H9 (cell line): ENCODE results near the gene CILP2. TPM values are rescaled to one million over a fixed set of nuclear protein-coding genes. Genes with fewer than 3 reads are reported as not detected.

Source experiments
- DNase-seq: peaks from one replicate; pipeline ENCODE4 v3.0.0-alpha.2; 2017
- H2AFZ ChIP-seq: one replicate; pipeline ENCODE4 v1.6.1; 2013; ENCODE audit warnings: mild to moderate bottlenecking, low read length, control low read depth, moderate library complexity
- H2AK5ac ChIP-seq: 2 replicates; pipeline ENCODE4 v1.6.1; 2013; ENCODE audit warnings: low read length, control low read depth, mixed read lengths; ENCODE audit not compliant: insufficient read length
- H2BK120ac ChIP-seq: one replicate; pipeline ENCODE4 v1.6.1; 2013; ENCODE audit warnings: low read depth, mild to moderate bottlenecking, low read length, control low read depth, inconsistent platforms; ENCODE audit not compliant: poor library complexity, severe bottlenecking
- H2BK12ac ChIP-seq: 2 replicates; pipeline ENCODE4 v1.6.1; 2013; ENCODE audit warnings: low read length, control low read depth, mixed read lengths, low read depth; ENCODE audit not compliant: insufficient read length
- H2BK15ac ChIP-seq: 2 replicates; pipeline ENCODE4 v1.6.1; 2013; ENCODE audit warnings: low read depth, low read length, control low read depth
- H2BK20ac ChIP-seq: one replicate; pipeline ENCODE4 v1.6.1; 2013; ENCODE audit warnings: low read depth, mild to moderate bottlenecking, low read length, control low read depth, inconsistent platforms; ENCODE audit not compliant: poor library complexity, severe bottlenecking
- H2BK5ac ChIP-seq: 2 replicates; pipeline ENCODE4 v1.6.1; 2013; ENCODE audit warnings: low read length, control low read depth, mixed read lengths; ENCODE audit not compliant: insufficient read length
- H3K14ac ChIP-seq: 2 replicates; pipeline ENCODE4 v1.6.1; 2013; ENCODE audit warnings: low read length, control low read depth; ENCODE audit not compliant: insufficient read depth
- H3K18ac ChIP-seq: 2 replicates; pipeline ENCODE4 v1.6.1; 2013; ENCODE audit warnings: low read depth, mild to moderate bottlenecking, mixed read lengths, low read length, control low read depth; ENCODE audit not compliant: insufficient read length
- H3K23ac ChIP-seq: 2 replicates; pipeline ENCODE4 v1.6.1; 2013; ENCODE audit warnings: low read length, control low read depth, mixed read lengths, low read depth; ENCODE audit not compliant: insufficient read length
- H3K23me2 ChIP-seq: 2 replicates; pipeline ENCODE4 v1.6.1; 2013; ENCODE audit warnings: low read depth, mild to moderate bottlenecking, mixed read lengths, low read length, control low read depth; ENCODE audit not compliant: insufficient read length, poor library complexity, severe bottlenecking
- H3K27ac ChIP-seq: 2 replicates; pipeline ENCODE4 v1.5.1; 2013; ENCODE audit warnings: low read length, control low read depth, mixed read lengths, low read depth; ENCODE audit not compliant: insufficient read length
- H3K27me3 ChIP-seq: 2 replicates; pipeline ENCODE4 v1.6.1; 2013; ENCODE audit warnings: low read length, control low read depth, inconsistent platforms; ENCODE audit not compliant: insufficient read depth
- H3K4ac ChIP-seq: 2 replicates; pipeline ENCODE4 v1.6.1; 2013; ENCODE audit warnings: low read depth, mild to moderate bottlenecking, control low read depth, inconsistent platforms, low read length, moderate library complexity
- H3K4me1 ChIP-seq: 2 replicates; pipeline ENCODE4 v1.6.1; 2013; ENCODE audit warnings: low read length, control low read depth, inconsistent platforms; ENCODE audit not compliant: insufficient read depth
- H3K4me2 ChIP-seq: 2 replicates; pipeline ENCODE4 v1.6.1; 2013; ENCODE audit warnings: low read length, control low read depth, mixed read lengths; ENCODE audit not compliant: insufficient read length, insufficient read depth
- H3K56ac ChIP-seq: 2 replicates; pipeline ENCODE4 v1.6.1; 2013; ENCODE audit warnings: low read depth, mild to moderate bottlenecking, mixed read lengths, low read length, control low read depth; ENCODE audit not compliant: insufficient read length
- H3K79me1 ChIP-seq: 2 replicates; pipeline ENCODE4 v1.6.1; 2013; ENCODE audit warnings: low read depth, mild to moderate bottlenecking, moderate library complexity, low read length, control low read depth, inconsistent platforms; ENCODE audit not compliant: insufficient read depth, poor library complexity, severe bottlenecking
- H3K79me2 ChIP-seq: 2 replicates; pipeline ENCODE4 v1.6.1; 2013; ENCODE audit warnings: low read length, control low read depth, inconsistent platforms; ENCODE audit not compliant: insufficient read depth
- H3K9ac ChIP-seq: 2 replicates; pipeline ENCODE4 v1.6.1; 2013; ENCODE audit warnings: low read length, control low read depth, mixed read lengths; ENCODE audit not compliant: insufficient read length; ENCODE audit errors: extremely low read depth
- H3K9me3 ChIP-seq: one replicate; pipeline ENCODE4 v1.6.1; 2013; ENCODE audit warnings: low read depth, low read length, inconsistent platforms; ENCODE audit not compliant: control insufficient read depth
- H3T11ph ChIP-seq: one replicate; pipeline ENCODE4 v1.6.1; 2013; ENCODE audit warnings: mild to moderate bottlenecking, low read length, control low read depth, inconsistent platforms
- H4K20me1 ChIP-seq: one replicate; pipeline ENCODE4 v1.6.1; 2013; ENCODE audit not compliant: control insufficient read depth, insufficient read length, insufficient read depth
- H4K5ac ChIP-seq: 2 replicates; pipeline ENCODE4 v1.6.1; 2013; ENCODE audit warnings: low read depth, mild to moderate bottlenecking, mixed read lengths, low read length, control low read depth; ENCODE audit not compliant: insufficient read length
- H4K8ac ChIP-seq: replicated peaks from 2 replicates; pipeline ENCODE4 v1.6.1; 2013; ENCODE audit warnings: low read length, control low read depth, mixed read lengths, low read depth; ENCODE audit not compliant: insufficient read length
- H4K91ac ChIP-seq: 2 replicates; pipeline ENCODE4 v1.6.1; 2013; ENCODE audit warnings: low read depth, mild to moderate bottlenecking, moderate library complexity, mixed read lengths, low read length, control low read depth; ENCODE audit not compliant: insufficient read length
- H3K27ac Mint-ChIP-seq, 3 experiments: 2 replicates in 2 of 3; 3 replicates in 1 of 3; pipeline ENCODE4 v1.8.0; 2020 to 2021; ENCODE audit warnings: mixed read lengths in 3 of 3, mild to moderate bottlenecking in 1 of 3, moderate library complexity in 1 of 3
- H3K27me3 Mint-ChIP-seq: 2 replicates; pipeline ENCODE4 v1.8.0; 2021; ENCODE audit warnings: low read depth, mild to moderate bottlenecking, moderate library complexity, mixed read lengths
- H3K36me3 Mint-ChIP-seq, 3 experiments: 2 replicates in 2 of 3; 3 replicates in 1 of 3; pipeline ENCODE4 v1.8.0; 2020 to 2021; ENCODE audit warnings: low read depth in 3 of 3, mixed read lengths in 3 of 3; ENCODE audit not compliant: insufficient read depth in 1 of 3
- H3K4me1 Mint-ChIP-seq, 2 experiments: 2 replicates each; pipeline ENCODE4 v1.8.0; 2020; ENCODE audit warnings: mixed read lengths in 2 of 2
- H3K4me3 Mint-ChIP-seq, 2 experiments: 2 replicates in 1 of 2; 3 replicates in 1 of 2; pipeline ENCODE4 v1.8.0; 2020 to 2021; ENCODE audit warnings: mild to moderate bottlenecking in 2 of 2, mixed read lengths in 2 of 2, moderate library complexity in 1 of 2
- H3K9me3 Mint-ChIP-seq, 2 experiments: 2 replicates in 1 of 2; 3 replicates in 1 of 2; pipeline ENCODE4 v1.8.0; 2020; ENCODE audit warnings: mild to moderate bottlenecking in 2 of 2, mixed read lengths in 2 of 2, moderate library complexity in 1 of 2
- CTCF ChIP-seq: fragments of 200-600 bp; sonication (generic); conservative IDR thresholded peaks from 3 replicates; pipeline ENCODE4 v1.8.0; 2021; ENCODE audit warnings: antibody characterized with exemption, mild to moderate bottlenecking
- WGBS: extraction: QIAGEN DNeasy Blood & Tissue Kit; methylation state at CpG from one replicate; pipeline ENCODE4 v1.1.7; 2013; ENCODE audit warnings: missing lambda C conversion rate, low lambda C conversion rate, mixed read lengths; ENCODE audit not compliant: insufficient read length; ENCODE audit errors: extremely low coverage; 5-methylcytosine and 5-hydroxymethylcytosine counted together
- total RNA-seq: library from RNA; stranded (reverse); gene quantifications from 2 replicates; pipeline ENCODE4 v1.2.1, GENCODE V29; 2021

CILP2 gene
- total RNA-seq, 1 experiment from 2014 or later, result 6.4 TPM

DNA sequence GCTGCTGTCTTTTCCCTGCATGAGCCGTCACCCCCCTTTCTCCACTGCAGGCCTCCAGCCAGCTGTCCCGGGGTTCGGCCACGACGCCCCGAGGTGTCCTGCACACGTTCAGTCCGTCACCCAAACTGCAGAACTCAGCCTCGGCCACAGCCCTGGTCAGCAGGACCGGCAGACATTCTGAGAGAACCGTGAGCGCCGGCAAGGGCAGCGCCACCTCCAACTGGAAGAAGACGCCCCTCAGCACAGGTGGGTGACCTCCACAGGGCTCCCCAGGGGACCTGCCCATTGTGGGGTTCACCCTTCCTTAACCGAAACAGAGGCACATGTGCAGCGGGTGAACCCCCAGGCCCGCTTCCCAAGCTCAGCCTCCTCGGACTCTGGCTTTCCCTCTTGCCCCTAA lies 35.8 kb upstream of the CILP2 start:
- Mint-ChIP-seq H3K4me3 (peak overlapping the region in 1 of 2 experiments; percentile 26; a peak in 1 of 5 replicates), H3K4me1 (no peaks in the 10 kb centered on the region), H3K36me3 (peaks cover 41 to 93% (median 87%) of the 10 kb centered on the region in 3 experiments), H3K27me3 (no peaks in the 10 kb centered on the region; the same call in 1 of the 2 replicates), H3K9me3 (no peaks in the 10 kb centered on the region), H3K27ac (peak overlapping the region in 1 of 3 experiments; percentile 51; a peak in 1 of 7 replicates)
- WGBS, result no CpG with 5 or more reads among the region's 19 CpGs
- Histone ChIP-seq H3T11ph (no peak overlapping the region), H3K27me3 (no peaks in the 10 kb centered on the region), H4K8ac (no peak overlapping the region), H4K91ac (no peak overlapping the region), H2BK5ac (no peak overlapping the region), H3K4me2 (no peak overlapping the region), H4K5ac (no peak overlapping the region), H3K9me3 (no peaks in the 10 kb centered on the region), H3K79me1 (no peaks in the 10 kb centered on the region), H3K9ac (no peak overlapping the region), H3K4me1 (no peaks in the 10 kb centered on the region), H3K14ac (no peak overlapping the region), H3K23ac (no peak overlapping the region), H4K20me1 (no peaks in the 10 kb centered on the region), H3K56ac (no peak overlapping the region), H2AFZ (no peak overlapping the region), H3K4ac (no peak overlapping the region), H2AK5ac (no peak overlapping the region), H2BK20ac (no peak overlapping the region), H2BK15ac (no peak overlapping the region), H3K27ac (no peak overlapping the region), H2BK12ac (no peak overlapping the region), H2BK120ac (no peak overlapping the region), H3K23me2 (no peaks in the 10 kb centered on the region), H3K18ac (no peak overlapping the region), H3K79me2 (no peaks in the 10 kb centered on the region)
- TF ChIP-seq CTCF, result no peak
- DNase-seq, result no peak
